WTC11 (cell line): ENCODE measurements around the gene PGBD5. TPM values are rescaled to one million over a fixed set of nuclear protein-coding genes. Genes with fewer than 3 reads are reported as not detected.
A peak's percentile ranks its signal among the peaks of the same experiment; 100 is the strongest.

ENCODE experiments used
- ATAC-seq: fragments of 200-7000 bp; cut with Tn5 transposase; 2 replicates; pipeline ENCODE4 v1.10.0; 2021; ENCODE audit warnings: mild to moderate bottlenecking, moderate library complexity
- CTCF ChIA-PET: fragments of 300-600 bp; sonication (Branson Sonifier 250); formaldehyde crosslinking; loops from one replicate; lab custom pipeline; 2021; ENCODE audit warnings: antibody characterized with exemption; lab: Charles Lee
- POLR2A ChIA-PET: fragments of 350-600 bp; sonication (Branson Sonifier 250); formaldehyde crosslinking; loops from one replicate; lab custom pipeline; 2021; ENCODE audit warnings: antibody characterized with exemption; lab: Charles Lee
- DNase-seq: peaks from one replicate; pipeline ENCODE4 v3.0.0; 2021; ENCODE audit warnings: low spot score
- H3K27ac Mint-ChIP-seq: 2 replicates; pipeline ENCODE4 v1.8.0; 2021; ENCODE audit warnings: mixed read lengths
- H3K27me3 Mint-ChIP-seq: 2 replicates; pipeline ENCODE4 v1.8.0; 2021; ENCODE audit warnings: low read depth, mild to moderate bottlenecking, moderate library complexity, mixed read lengths
- H3K36me3 Mint-ChIP-seq: 2 replicates; pipeline ENCODE4 v1.8.0; 2021; ENCODE audit warnings: mixed read lengths
- H3K4me1 Mint-ChIP-seq: 2 replicates; pipeline ENCODE4 v1.8.0; 2022; ENCODE audit warnings: mixed read lengths
- H3K4me3 Mint-ChIP-seq: 2 replicates; pipeline ENCODE4 v1.8.0; 2021; ENCODE audit warnings: mild to moderate bottlenecking, moderate library complexity, mixed read lengths
- H3K9me3 Mint-ChIP-seq: 2 replicates; pipeline ENCODE4 v1.8.0; 2021; ENCODE audit warnings: mixed read lengths
- AR ChIP-seq: fragments of 250-450 bp; sonication (Bioruptor Pico); IDR thresholded peaks from 2 replicates; pipeline ENCODE4 v1.9.0; 2021; ENCODE audit warnings: mild to moderate bottlenecking
- ATF1 ChIP-seq: sonication (generic); formaldehyde crosslinking; IDR thresholded peaks from 2 replicates; pipeline ENCODE4 v1.8.1; 2023; ENCODE audit warnings: mild to moderate bottlenecking, moderate library complexity, missing genetic modification reagents
- ETV6 ChIP-seq: sonication (generic); formaldehyde crosslinking; IDR thresholded peaks from 2 replicates; pipeline ENCODE4 v1.8.1; 2022; ENCODE audit warnings: mild to moderate bottlenecking, missing genetic modification reagents
- HMGA2 ChIP-seq: fragments of 250-450 bp; sonication (Bioruptor Pico); IDR thresholded peaks from 2 replicates; pipeline ENCODE4 v1.4.0; 2021; ENCODE audit warnings: mild to moderate bottlenecking, moderate library complexity
- IRF1 ChIP-seq: sonication (generic); formaldehyde crosslinking; IDR thresholded peaks from 2 replicates; pipeline ENCODE4 v1.8.0; 2023; ENCODE audit warnings: missing genetic modification reagents
- NR3C1 ChIP-seq: sonication (generic); formaldehyde crosslinking; conservative IDR thresholded peaks from 2 replicates; pipeline ENCODE4 v1.8.1; 2023; ENCODE audit warnings: low read depth, mild to moderate bottlenecking, missing genetic modification reagents
- TEAD1 ChIP-seq: sonication (generic); formaldehyde crosslinking; IDR thresholded peaks from 2 replicates; pipeline ENCODE4 v1.8.0; 2022; ENCODE audit warnings: mild to moderate bottlenecking, missing genetic modification reagents
- ZBTB21 ChIP-seq: sonication (generic); formaldehyde crosslinking; IDR thresholded peaks from 2 replicates; pipeline ENCODE4 v1.8.1; 2023; ENCODE audit warnings: mild to moderate bottlenecking, missing genetic modification reagents, borderline replicate concordance
- ZNF138 ChIP-seq: sonication (generic); formaldehyde crosslinking; conservative IDR thresholded peaks from 2 replicates; pipeline ENCODE4 v1.8.1; 2022; ENCODE audit warnings: mild to moderate bottlenecking, moderate library complexity, missing genetic modification reagents
- ZNF671 ChIP-seq: fragments of 250-450 bp; sonication (Bioruptor Pico); IDR thresholded peaks from 2 replicates; pipeline ENCODE4 v1.8.0; 2021; ENCODE audit warnings: mild to moderate bottlenecking
- total RNA-seq: library from RNA; stranded (reverse); gene quantifications from 3 replicates; pipeline ENCODE4 v1.2.3, GENCODE V29; 2021
- TF ChIP-seq, protein P1 (sequence below): sonication (generic); formaldehyde crosslinking; conservative IDR thresholded peaks from 2 replicates; pipeline ENCODE4 v1.8.1; 2023; ENCODE audit warnings: mild to moderate bottlenecking, low read depth, missing genetic modification reagents, moderate library complexity
- TF ChIP-seq, protein P2 (sequence below): sonication (generic); formaldehyde crosslinking; IDR thresholded peaks from 2 replicates; pipeline ENCODE4 v1.8.0; 2022; ENCODE audit warnings: mild to moderate bottlenecking, missing genetic modification reagents
- TF ChIP-seq, protein P3 (sequence below): sonication (generic); formaldehyde crosslinking; IDR thresholded peaks from 2 replicates; pipeline ENCODE4 v1.8.1; 2022; ENCODE audit warnings: mild to moderate bottlenecking, moderate library complexity, missing genetic modification reagents

The PGBD5 gene
- total RNA-seq, 1 experiment from 2014 or later = 23.8 TPM

GRCh38 chr1:230423261-230423660 is 2.9 kb downstream of the PGBD5 start (continued):
- TF ChIP-seq, protein P1, sequence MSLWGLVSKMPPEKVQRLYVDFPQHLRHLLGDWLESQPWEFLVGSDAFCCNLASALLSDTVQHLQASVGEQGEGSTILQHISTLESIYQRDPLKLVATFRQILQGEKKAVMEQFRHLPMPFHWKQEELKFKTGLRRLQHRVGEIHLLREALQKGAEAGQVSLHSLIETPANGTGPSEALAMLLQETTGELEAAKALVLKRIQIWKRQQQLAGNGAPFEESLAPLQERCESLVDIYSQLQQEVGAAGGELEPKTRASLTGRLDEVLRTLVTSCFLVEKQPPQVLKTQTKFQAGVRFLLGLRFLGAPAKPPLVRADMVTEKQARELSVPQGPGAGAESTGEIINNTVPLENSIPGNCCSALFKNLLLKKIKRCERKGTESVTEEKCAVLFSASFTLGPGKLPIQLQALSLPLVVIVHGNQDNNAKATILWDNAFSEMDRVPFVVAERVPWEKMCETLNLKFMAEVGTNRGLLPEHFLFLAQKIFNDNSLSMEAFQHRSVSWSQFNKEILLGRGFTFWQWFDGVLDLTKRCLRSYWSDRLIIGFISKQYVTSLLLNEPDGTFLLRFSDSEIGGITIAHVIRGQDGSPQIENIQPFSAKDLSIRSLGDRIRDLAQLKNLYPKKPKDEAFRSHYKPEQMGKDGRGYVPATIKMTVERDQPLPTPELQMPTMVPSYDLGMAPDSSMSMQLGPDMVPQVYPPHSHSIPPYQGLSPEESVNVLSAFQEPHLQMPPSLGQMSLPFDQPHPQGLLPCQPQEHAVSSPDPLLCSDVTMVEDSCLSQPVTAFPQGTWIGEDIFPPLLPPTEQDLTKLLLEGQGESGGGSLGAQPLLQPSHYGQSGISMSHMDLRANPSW (CRISPR knock-in tag) = no peak
- TF ChIP-seq TEAD1 = no peak
- TF ChIP-seq ATF1 = no peak
- no peak for TF ChIP-seq AR (CRISPR knock-in tag)
- TF ChIP-seq, all 79 proteins: peak for 0

DNA sequence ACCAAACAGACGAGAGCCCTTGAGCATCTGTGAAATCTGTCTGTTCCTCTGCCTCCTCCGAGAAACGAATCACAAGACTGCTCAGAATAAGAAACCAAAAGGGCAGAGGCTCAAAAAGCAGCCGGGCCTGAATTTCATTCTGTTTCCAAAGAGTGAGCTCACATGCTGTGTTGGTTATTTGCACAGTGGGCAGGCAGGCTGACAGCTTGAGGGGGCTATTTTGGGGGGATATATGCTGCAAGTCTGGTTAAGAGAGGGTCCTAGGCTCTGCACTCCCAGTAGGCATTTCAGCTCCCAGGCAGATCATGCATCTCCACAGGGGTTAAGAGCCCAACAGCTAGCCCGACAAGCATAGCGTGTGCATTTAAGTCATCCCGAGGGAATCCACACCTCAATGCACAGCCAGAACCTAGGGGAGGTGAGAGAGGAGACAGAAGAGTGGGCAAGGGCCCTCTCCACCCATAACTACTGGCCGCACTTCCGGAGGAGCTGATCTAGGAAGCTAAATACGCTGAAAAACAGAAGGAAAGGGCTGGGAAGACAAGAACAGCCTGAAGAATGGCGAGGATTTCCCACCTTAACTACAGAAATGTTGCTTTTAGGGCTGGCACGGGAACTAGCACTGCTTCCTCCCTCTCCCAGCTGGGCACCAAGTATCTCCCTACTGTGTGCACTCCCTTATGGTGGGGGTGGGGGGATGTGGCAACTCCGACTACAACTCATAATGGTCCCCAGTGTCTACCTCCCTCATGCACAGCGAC is 3.7 kb downstream of the PGBD5 start:
- Mint-ChIP-seq H3K4me3 (peak overlapping the region; percentile 83), H3K27ac (peak overlapping the region; percentile 27; the same call in 1 of the 2 replicates), H3K27me3 (peaks cover 17% of the 10 kb centered on the region), H3K36me3 (peaks cover 25% of the 10 kb centered on the region), H3K9me3 (peaks cover 8% of the 10 kb centered on the region), H3K4me1 (peaks cover 58% of the 10 kb centered on the region)
- TF ChIP-seq NR3C1 (CRISPR knock-in tag) = no peak
- TF ChIP-seq ZNF671 (CRISPR knock-in tag) = peak; percentile 28; the same call in 1 of the 2 replicates
- TF ChIP-seq, protein P2, sequence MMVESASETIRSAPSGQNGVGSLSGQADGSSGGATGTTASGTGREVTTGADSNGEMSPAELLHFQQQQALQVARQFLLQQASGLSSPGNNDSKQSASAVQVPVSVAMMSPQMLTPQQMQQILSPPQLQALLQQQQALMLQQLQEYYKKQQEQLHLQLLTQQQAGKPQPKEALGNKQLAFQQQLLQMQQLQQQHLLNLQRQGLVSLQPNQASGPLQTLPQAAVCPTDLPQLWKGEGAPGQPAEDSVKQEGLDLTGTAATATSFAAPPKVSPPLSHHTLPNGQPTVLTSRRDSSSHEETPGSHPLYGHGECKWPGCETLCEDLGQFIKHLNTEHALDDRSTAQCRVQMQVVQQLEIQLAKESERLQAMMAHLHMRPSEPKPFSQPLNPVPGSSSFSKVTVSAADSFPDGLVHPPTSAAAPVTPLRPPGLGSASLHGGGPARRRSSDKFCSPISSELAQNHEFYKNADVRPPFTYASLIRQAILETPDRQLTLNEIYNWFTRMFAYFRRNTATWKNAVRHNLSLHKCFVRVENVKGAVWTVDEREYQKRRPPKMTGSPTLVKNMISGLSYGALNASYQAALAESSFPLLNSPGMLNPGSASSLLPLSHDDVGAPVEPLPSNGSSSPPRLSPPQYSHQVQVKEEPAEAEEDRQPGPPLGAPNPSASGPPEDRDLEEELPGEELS (CRISPR knock-in tag) = 0 out of 2 replicates have a peak, but pooled peaks have one; percentile 38
- no peak for TF ChIP-seq HMGA2 (CRISPR knock-in tag)
- 0 out of 2 replicates have a peak, but pooled peaks have one; percentile 43 for TF ChIP-seq ZNF138
- TF ChIP-seq, protein P3, sequence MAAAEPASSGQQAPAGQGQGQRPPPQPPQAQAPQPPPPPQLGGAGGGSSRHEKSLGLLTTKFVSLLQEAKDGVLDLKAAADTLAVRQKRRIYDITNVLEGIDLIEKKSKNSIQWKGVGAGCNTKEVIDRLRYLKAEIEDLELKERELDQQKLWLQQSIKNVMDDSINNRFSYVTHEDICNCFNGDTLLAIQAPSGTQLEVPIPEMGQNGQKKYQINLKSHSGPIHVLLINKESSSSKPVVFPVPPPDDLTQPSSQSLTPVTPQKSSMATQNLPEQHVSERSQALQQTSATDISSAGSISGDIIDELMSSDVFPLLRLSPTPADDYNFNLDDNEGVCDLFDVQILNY (CRISPR knock-in tag) = no peak
- 0 out of 2 replicates have a peak, but pooled peaks have one; percentile 46 for TF ChIP-seq ZBTB21 (CRISPR knock-in tag)
- 0 out of 2 replicates have a peak, but pooled peaks have one; percentile 71 for TF ChIP-seq ETV6 (CRISPR knock-in tag)
- TF ChIP-seq IRF1 (CRISPR knock-in tag) = 0 out of 2 replicates have a peak, but pooled peaks have one; percentile 31
- no peak for TF ChIP-seq TEAD1
- ATAC-seq (peak; percentile 2; the same call in 1 of the 2 replicates), DNase-seq (no peak)
- CTCF ChIA-PET = interaction anchor here (0.6 to 2.4 kb wide), 5 partner anchors 18 to 1964 kb away, joined by 3 to 10 read pairs (median 4); no protein-coding TSS in a partner anchor
- POLR2A ChIA-PET = interaction anchor here (0.7 kb wide), 1 partner anchor 571 kb away, joined by 6 read pairs; no protein-coding TSS in a partner anchor
